HT-29 (cell line): ENCODE measurements around the gene B3GALT5. TPM values are rescaled to one million over a fixed set of nuclear protein-coding genes. Genes with fewer than 3 reads are reported as not detected.

ENCODE experiments used
- DNase-seq: peaks from one replicate; pipeline ENCODE4 v3.0.0-alpha.2; 2015; ENCODE audit warnings: low spot score
- total RNA-seq: library from RNA; depleted of rRNA; stranded (reverse); fragments of >200 nt; shearing (Covaris generic); gene quantifications from 2 replicates; pipeline ENCODE4 v1.2.3, GENCODE V29; 2014

Gene B3GALT5
- total RNA-seq, 1 experiment from 2014 or later = 6.0 TPM

GRCh38 chr21:39645331-39645730 is 32.6 kb downstream of the B3GALT5 start:
- no peak for DNase-seq

DNA sequence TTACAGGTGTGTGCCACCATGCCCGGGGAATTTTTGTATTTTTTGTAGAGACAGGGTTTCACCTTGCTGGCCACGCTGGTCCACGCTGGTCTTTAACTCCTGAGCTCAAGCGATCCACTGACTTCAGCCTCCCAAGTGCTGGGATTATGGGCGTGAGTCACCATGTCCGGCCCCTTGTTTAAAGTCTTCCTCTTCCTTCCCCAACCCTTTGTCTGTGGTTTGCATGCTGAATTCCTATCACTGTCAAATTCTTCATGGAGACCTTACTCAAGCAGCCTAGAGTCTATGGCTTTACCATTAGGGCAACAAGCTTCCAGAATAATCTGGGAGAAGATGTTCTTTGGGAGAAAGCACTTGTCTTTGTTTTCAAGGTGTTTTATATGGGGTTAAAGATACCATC is 34.7 kb downstream of the B3GALT5 start:
- peak; percentile 35 for DNase-seq

DNA sequence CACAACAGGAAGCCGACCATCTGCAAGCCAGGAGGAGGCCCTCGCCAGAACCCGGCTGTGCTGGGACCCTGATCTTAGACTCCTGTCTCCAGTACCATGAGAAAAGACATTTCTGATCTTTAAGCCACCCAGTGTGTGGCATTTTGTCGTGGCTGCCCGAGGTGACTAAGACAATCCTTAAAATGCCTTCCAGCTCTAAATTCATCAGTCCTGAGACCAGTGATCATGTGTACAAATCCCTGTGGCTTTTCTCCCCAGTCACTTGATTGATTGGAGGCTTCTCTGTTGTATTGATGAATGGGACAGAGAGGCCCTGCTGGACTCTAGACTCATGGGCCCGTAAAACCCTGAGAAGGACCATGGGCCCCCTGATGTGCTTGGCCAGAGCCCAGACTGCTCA is 36.1 kb downstream of the B3GALT5 start:
- DNase-seq = no peak

DNA sequence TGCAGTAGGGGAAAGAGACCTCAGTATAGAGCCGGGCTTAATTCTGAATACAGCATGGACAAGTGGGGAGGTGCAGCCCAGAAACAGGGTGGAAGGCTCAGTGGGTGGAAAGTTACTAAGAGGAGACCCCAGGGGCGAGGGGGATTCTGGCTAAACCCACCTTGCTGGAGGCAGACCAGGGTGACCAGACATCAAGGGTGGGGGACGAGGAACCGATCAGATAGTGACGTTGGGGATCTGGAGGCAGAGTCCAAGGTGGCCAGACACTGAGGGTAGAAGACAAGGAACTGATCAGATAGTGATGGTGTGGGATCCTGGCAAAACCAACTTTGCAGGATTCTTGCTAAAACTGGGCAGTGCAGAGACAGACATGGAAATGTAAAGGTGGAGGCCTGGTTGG is 36.8 kb downstream of the B3GALT5 start:
- no peak for DNase-seq

GRCh38 chr21:39650306-39650705 is 37.6 kb downstream of the B3GALT5 start:
- DNase-seq = no peak

GRCh38 chr21:39650801-39651200 is 38.1 kb downstream of the B3GALT5 start:
- DNase-seq = no peak

- no peak for DNase-seq
Measured at GRCh38 chr21:39651206-39651605, 38.5 kb downstream of the B3GALT5 start.

DNA sequence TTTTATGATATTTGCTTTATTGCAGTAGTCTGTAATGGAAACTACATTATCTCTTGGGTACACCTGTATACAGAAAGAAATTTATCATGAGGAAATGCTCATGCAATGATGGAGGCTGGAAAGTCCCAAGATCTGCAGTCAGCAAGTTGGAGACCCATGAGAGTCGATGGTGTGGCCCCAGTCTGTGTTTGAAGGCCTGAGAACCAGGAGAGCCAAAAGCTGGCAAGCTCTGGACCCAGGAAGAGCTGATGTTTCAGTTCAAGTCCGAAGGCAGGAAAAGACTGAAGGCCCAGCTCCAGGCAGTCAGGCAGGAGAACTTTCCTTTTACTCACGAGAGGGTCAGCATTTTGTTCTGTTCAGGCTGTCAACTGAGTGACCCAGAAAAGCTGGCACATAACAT is 42.2 kb downstream of the B3GALT5 start:
- no peak for DNase-seq

DNA sequence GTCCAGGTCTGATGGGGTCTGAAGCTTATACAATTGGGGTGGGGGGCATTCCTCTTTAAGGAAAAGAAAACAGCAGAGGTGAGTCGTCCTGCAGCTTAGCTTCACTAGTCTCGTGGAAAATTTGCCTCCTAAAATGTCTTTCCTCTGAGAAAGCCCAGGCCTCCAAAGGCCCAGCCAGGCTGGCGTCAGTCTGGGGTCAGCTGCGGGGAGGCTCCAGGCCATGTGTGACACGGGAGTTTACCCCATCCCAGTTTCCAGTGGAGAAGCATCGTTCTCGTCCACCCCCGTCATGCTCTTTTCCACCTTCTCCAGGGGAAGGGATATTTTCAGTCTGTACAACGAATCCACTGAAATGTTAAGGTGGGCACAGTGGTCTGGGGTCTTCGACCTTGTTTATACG is 42.8 kb downstream of the B3GALT5 start:
- no peak for DNase-seq

- DNase-seq = no peak
Measured at GRCh38 chr21:39656209-39656608, 43.5 kb downstream of the B3GALT5 start.

GRCh38 chr21:39657091-39657689 is 44.5 kb downstream of the B3GALT5 start:
- DNase-seq = no peak

DNA sequence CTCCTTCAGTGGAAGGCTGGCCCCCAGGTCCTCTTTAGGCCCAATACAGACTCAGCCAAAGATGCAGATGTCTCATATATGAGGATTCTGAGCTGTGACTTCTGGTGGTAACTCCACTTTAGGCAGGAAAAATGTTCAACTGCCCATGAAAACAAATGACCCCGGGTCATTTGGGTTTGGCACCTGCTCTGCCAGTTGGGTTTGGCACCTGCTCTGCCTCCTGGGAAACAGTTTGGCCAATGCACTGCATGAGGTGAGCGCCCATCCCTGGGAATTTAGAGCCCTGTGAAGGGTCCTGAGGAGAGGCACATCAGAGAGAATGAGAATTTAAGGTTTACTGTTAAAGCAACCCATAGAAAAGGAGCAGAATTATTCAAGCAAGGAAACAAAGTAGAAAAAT is 45.3 kb downstream of the B3GALT5 start:
- DNase-seq = no peak

DNA sequence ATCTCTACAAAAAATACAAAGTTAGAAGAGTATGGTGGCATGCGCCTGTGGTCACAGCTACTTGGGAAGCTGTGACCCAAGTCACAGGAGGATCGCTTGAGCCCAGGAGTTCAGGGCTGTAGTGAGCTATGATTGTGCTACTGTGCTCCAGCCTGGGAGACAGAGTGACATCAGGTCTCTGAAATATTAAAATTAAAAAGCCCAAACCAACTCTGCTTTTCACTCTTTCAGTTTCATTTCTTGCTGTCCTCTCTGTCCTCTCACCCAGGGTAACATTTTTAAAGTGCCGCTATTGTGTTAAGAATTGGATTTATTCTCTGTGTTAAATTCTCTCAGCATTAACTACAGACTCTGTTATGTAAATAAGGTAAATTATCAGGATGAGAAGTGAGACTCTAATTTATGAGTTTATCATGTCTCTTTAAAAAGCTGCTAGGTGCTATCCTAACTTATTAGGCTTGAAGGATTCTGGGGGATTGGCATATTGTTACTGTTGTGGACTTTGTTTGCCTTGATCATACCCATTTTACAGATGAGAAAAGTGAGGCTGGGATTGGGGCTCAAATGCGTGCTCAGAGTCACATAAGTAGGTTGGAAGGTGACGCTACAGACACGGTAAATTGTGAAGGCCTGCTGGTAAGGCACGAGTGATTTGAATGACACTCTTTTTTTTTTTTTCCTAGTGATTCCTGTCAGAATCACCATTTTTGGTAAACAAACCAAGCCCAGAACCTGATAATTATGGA is 46.5 kb downstream of the B3GALT5 start:
- DNase-seq = no peak

GRCh38 chr21:39660191-39660980 is 47.6 kb downstream of the B3GALT5 start:
- DNase-seq = peak; percentile 59

- DNase-seq = no peak
Measured at GRCh38 chr21:39661121-39661520, 48.4 kb downstream of the B3GALT5 start.

DNA sequence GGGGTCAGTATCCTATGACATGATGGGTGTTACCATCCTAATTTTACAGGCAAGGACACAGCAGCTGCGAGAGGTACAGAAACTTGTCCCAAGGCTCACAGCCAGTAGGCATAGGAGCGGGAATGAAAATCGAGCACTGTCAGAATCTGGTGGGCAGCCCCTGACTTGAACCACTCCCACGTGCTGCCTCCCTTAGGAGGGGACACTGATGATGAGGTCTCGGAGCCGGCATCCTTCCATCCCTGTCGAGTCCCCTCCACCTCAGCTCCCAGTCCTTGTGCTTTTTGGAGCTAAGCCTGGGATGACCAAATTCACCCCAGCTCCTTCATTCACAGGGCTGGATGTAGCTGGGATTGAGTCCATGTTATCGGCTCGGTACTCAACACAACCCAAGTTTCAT is 49.0 kb downstream of the B3GALT5 start:
- no peak for DNase-seq

- DNase-seq = no peak
Measured at GRCh38 chr21:39662411-39662953, 49.7 kb downstream of the B3GALT5 start.

DNA sequence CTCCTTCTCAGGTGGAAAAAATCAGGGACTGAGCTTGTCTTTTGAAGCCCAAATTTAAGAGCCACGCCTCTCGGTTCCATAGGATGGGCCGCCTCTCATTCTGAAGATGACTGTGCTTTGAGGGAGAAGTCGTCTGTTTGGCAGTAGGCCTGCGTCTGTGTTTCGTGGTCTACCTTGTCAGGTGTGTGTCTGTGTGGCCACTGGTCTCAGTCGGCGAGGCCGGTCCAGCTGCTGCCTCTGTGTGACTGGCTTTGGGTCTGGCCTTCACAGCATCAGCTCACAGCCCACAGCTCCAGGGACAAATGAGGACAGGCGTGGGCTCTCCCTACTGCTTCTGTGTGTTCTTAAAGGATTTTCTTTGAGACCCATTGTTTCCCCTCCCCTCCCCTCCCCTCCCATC is 50.3 kb downstream of the B3GALT5 start:
- DNase-seq = no peak

- no peak for DNase-seq
Measured at GRCh38 chr21:39663742-39664492, 51.2 kb downstream of the B3GALT5 start.

GRCh38 chr21:39664586-39664985 is 51.8 kb downstream of the B3GALT5 start:
- DNase-seq = no peak

DNA sequence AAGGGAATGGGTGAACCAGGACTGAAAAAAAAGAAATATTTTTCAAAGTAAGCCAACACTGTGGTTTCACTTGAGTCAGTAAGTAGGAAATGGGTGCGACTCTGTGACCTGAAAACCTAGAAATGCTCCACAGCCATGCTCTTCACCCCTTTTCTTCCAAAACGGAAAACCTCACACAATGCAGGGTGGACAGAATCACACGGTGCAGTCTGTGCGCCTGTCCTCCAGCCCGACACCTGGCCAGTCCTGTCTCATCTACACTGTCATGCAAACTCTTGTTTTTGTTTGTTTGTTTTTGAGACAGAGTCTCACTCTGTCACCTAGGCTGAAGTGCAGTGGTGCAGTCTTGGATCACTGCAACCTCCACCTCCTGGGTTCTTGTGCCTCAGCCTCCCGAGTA is 53.3 kb downstream of the B3GALT5 start:
- DNase-seq = no peak
